Activated naive CD4-positive, alpha-beta T cell treated with anti-CD3 and anti-CD28 coated beads, Interleukin-2, amount 50 U/mL, for 24 hours (primary cell): ENCODE data around the gene MAGI1.
"Not testable (repeated sequence)": the region's sequence is repeated elsewhere in the genome, so short reads cannot be mapped to it uniquely, and the experiment has no call there.

Source experiments
- H3K27ac Mint-ChIP-seq: one replicate; pipeline ENCODE4 v1.8.0; 2021; ENCODE audit warnings: mild to moderate bottlenecking, mixed read lengths
- H3K27me3 Mint-ChIP-seq: one replicate; pipeline ENCODE4 v1.8.0; 2021; ENCODE audit warnings: mixed read lengths
- H3K36me3 Mint-ChIP-seq: one replicate; pipeline ENCODE4 v1.8.0; 2021; ENCODE audit warnings: mixed read lengths
- H3K4me1 Mint-ChIP-seq: one replicate; pipeline ENCODE4 v1.8.0; 2021; ENCODE audit warnings: mixed read lengths
- H3K4me3 Mint-ChIP-seq: one replicate; pipeline ENCODE4 v1.8.0; 2021; ENCODE audit warnings: mild to moderate bottlenecking, mixed read lengths
- H3K9me3 Mint-ChIP-seq: one replicate; pipeline ENCODE4 v1.8.0; 2021; ENCODE audit warnings: mixed read lengths

MAGI1 gene

GRCh38 chr3:65902304-65902793, 136.4 kb downstream of the MAGI1 start:
- H3K9me3 Mint-ChIP-seq, result no peaks in the 10 kb centered on the region
- H3K4me1 Mint-ChIP-seq, result no peaks in the 10 kb centered on the region
- no peaks in the 10 kb centered on the region for H3K27me3 Mint-ChIP-seq
- no peak overlapping the region for H3K27ac Mint-ChIP-seq
- H3K36me3 Mint-ChIP-seq, result no peaks in the 10 kb centered on the region
- H3K4me3 Mint-ChIP-seq, result no peak overlapping the region

- no peaks in the 10 kb centered on the region for H3K27me3 Mint-ChIP-seq
- no peaks in the 10 kb centered on the region for H3K36me3 Mint-ChIP-seq
- no peaks in the 10 kb centered on the region for H3K4me1 Mint-ChIP-seq
These were observed 137.5 kb downstream of the MAGI1 start for GRCh38 chr3:65901226-65901625.

GRCh38 chr3:65899226-65899625, 139.5 kb downstream of the MAGI1 start:
- H3K9me3 Mint-ChIP-seq, result no peaks in the 10 kb centered on the region
- no peaks in the 10 kb centered on the region for H3K36me3 Mint-ChIP-seq
- H3K4me3 Mint-ChIP-seq, result no peak overlapping the region
- H3K27ac Mint-ChIP-seq, result no peak overlapping the region
- no peaks in the 10 kb centered on the region for H3K4me1 Mint-ChIP-seq
- no peaks in the 10 kb centered on the region for H3K27me3 Mint-ChIP-seq

More at GRCh38 chr3:65901226-65901625, 137.5 kb downstream of the MAGI1 start:
- no peak overlapping the region for H3K27ac Mint-ChIP-seq
- no peak overlapping the region for H3K4me3 Mint-ChIP-seq
- H3K9me3 Mint-ChIP-seq, result no peaks in the 10 kb centered on the region

GRCh38 chr3:65897766-65898165, 141.0 kb downstream of the MAGI1 start:
- Mint-ChIP-seq H3K27me3 (no peaks in the 10 kb centered on the region), H3K27ac (no peak overlapping the region), H3K36me3 (no peaks in the 10 kb centered on the region), H3K9me3 (no peaks in the 10 kb centered on the region), H3K4me1 (no peaks in the 10 kb centered on the region), H3K4me3 (no peak overlapping the region)

GRCh38 chr3:65896321-65896720, 142.4 kb downstream of the MAGI1 start:
- no peaks in the 10 kb centered on the region for H3K4me1 Mint-ChIP-seq

GRCh38 chr3:65894679-65895453, 143.9 kb downstream of the MAGI1 start:
- Mint-ChIP-seq H3K36me3 (no peaks in the 10 kb centered on the region), H3K9me3 (no peaks in the 10 kb centered on the region), H3K4me3 (no peak overlapping the region), H3K27ac (no peak overlapping the region), H3K4me1 (no peaks in the 10 kb centered on the region), H3K27me3 (no peaks in the 10 kb centered on the region)

More at GRCh38 chr3:65896321-65896720, 142.4 kb downstream of the MAGI1 start:
- H3K4me3 Mint-ChIP-seq, result no peak overlapping the region
- H3K36me3 Mint-ChIP-seq, result no peaks in the 10 kb centered on the region
- H3K27ac Mint-ChIP-seq, result no peak overlapping the region
- no peaks in the 10 kb centered on the region for H3K27me3 Mint-ChIP-seq
- H3K9me3 Mint-ChIP-seq, result no peaks in the 10 kb centered on the region

GRCh38 chr3:65894126-65894525, 144.6 kb downstream of the MAGI1 start:
- H3K36me3 Mint-ChIP-seq, result no peaks in the 10 kb centered on the region
- no peaks in the 10 kb centered on the region for H3K4me1 Mint-ChIP-seq
- H3K27me3 Mint-ChIP-seq, result no peaks in the 10 kb centered on the region
- no peak overlapping the region for H3K4me3 Mint-ChIP-seq
- no peak overlapping the region for H3K27ac Mint-ChIP-seq
- H3K9me3 Mint-ChIP-seq, result no peaks in the 10 kb centered on the region

- H3K27me3 Mint-ChIP-seq, result no peaks in the 10 kb centered on the region
- no peak overlapping the region for H3K4me3 Mint-ChIP-seq
- H3K36me3 Mint-ChIP-seq, result no peaks in the 10 kb centered on the region
- no peaks in the 10 kb centered on the region for H3K9me3 Mint-ChIP-seq
- no peaks in the 10 kb centered on the region for H3K4me1 Mint-ChIP-seq
- no peak overlapping the region for H3K27ac Mint-ChIP-seq
These were observed 145.1 kb downstream of the MAGI1 start for GRCh38 chr3:65893631-65894030.

GRCh38 chr3:65891477-65891876, 147.2 kb downstream of the MAGI1 start:
- H3K4me1 Mint-ChIP-seq, H3K27ac Mint-ChIP-seq, H3K4me3 Mint-ChIP-seq, H3K27me3 Mint-ChIP-seq, H3K9me3 Mint-ChIP-seq, H3K36me3 Mint-ChIP-seq: not testable (repeated sequence)

GRCh38 chr3:65890328-65890727, 148.4 kb downstream of the MAGI1 start:
- Mint-ChIP-seq H3K27me3 (no peaks in the 10 kb centered on the region), H3K36me3 (no peaks in the 10 kb centered on the region), H3K9me3 (no peaks in the 10 kb centered on the region), H3K4me3 (no peak overlapping the region), H3K27ac (no peak overlapping the region), H3K4me1 (no peaks in the 10 kb centered on the region)

GRCh38 chr3:65889707-65890099, 149.0 kb downstream of the MAGI1 start:
- no peaks in the 10 kb centered on the region for H3K9me3 Mint-ChIP-seq
- no peaks in the 10 kb centered on the region for H3K27me3 Mint-ChIP-seq
- H3K4me1 Mint-ChIP-seq, result no peaks in the 10 kb centered on the region
- H3K36me3 Mint-ChIP-seq, result no peaks in the 10 kb centered on the region
- no peak overlapping the region for H3K4me3 Mint-ChIP-seq
- no peak overlapping the region for H3K27ac Mint-ChIP-seq

- Mint-ChIP-seq H3K36me3 (no peaks in the 10 kb centered on the region), H3K4me1 (no peaks in the 10 kb centered on the region), H3K4me3 (no peak overlapping the region), H3K9me3 (no peaks in the 10 kb centered on the region), H3K27ac (no peak overlapping the region), H3K27me3 (no peaks in the 10 kb centered on the region)
These were observed 149.6 kb downstream of the MAGI1 start for GRCh38 chr3:65888980-65889706.

GRCh38 chr3:65888196-65888595, 150.5 kb downstream of the MAGI1 start:
- no peaks in the 10 kb centered on the region for H3K9me3 Mint-ChIP-seq
- H3K4me3 Mint-ChIP-seq, result no peak overlapping the region
- H3K4me1 Mint-ChIP-seq, result no peaks in the 10 kb centered on the region
- H3K27me3 Mint-ChIP-seq, result no peaks in the 10 kb centered on the region
- no peaks in the 10 kb centered on the region for H3K36me3 Mint-ChIP-seq
- H3K27ac Mint-ChIP-seq, result no peak overlapping the region

GRCh38 chr3:65886391-65886790, 152.3 kb downstream of the MAGI1 start:
- Mint-ChIP-seq H3K36me3 (no peaks in the 10 kb centered on the region), H3K27ac (no peak overlapping the region), H3K9me3 (peaks cover 5% of the 10 kb centered on the region), H3K4me3 (no peak overlapping the region), H3K27me3 (no peaks in the 10 kb centered on the region), H3K4me1 (no peaks in the 10 kb centered on the region)

- Mint-ChIP-seq H3K27me3 (no peaks in the 10 kb centered on the region), H3K4me1 (no peaks in the 10 kb centered on the region), H3K9me3 (peaks cover 5% of the 10 kb centered on the region), H3K36me3 (no peaks in the 10 kb centered on the region), H3K4me3 (no peak overlapping the region), H3K27ac (no peak overlapping the region)
These were observed 154.6 kb downstream of the MAGI1 start for GRCh38 chr3:65884071-65884470.

- no peaks in the 10 kb centered on the region for H3K36me3 Mint-ChIP-seq
- peaks cover 5% of the 10 kb centered on the region for H3K9me3 Mint-ChIP-seq
- H3K4me3 Mint-ChIP-seq, result no peak overlapping the region
- no peak overlapping the region for H3K27ac Mint-ChIP-seq
- no peaks in the 10 kb centered on the region for H3K27me3 Mint-ChIP-seq
- no peaks in the 10 kb centered on the region for H3K4me1 Mint-ChIP-seq
These were observed 155.1 kb downstream of the MAGI1 start for GRCh38 chr3:65883613-65884012.
